WTC11 (cell line): Measurements from ENCODE around the gene ZNF664.

Experiments used
- CTCF ChIP-seq: fragments of 200-600 bp; IDR thresholded peaks from 2 replicates; pipeline ENCODE4 v1.8.0; 2022; ENCODE audit warnings: antibody characterized with exemption
- HMGXB4 ChIP-seq: sonication (generic); formaldehyde crosslinking; IDR thresholded peaks from 2 replicates; pipeline ENCODE4 v1.8.1; 2023; ENCODE audit warnings: mild to moderate bottlenecking, moderate library complexity, missing genetic modification reagents

- TF ChIP-seq CTCF (no peak), HMGXB4 (CRISPR knock-in tag) (no peak)
Measured at GRCh38 chr12:123986374-123986965, 13.5 kb downstream of the ZNF664 start.
